SJSA1 (cell line): ENCODE results near the gene MFAP2. TPM values are rescaled to one million over a fixed set of nuclear protein-coding genes. Genes with fewer than 3 reads are reported as not detected.
"Not testable (repeated sequence)": the region's sequence is repeated elsewhere in the genome, so short reads cannot be mapped to it uniquely, and the experiment has no call there.

Experiments
- DNase-seq, 2 experiments: peaks; one replicate each; pipeline ENCODE4 v3.0.0-alpha.2; 2015 to 2020; ENCODE audit warnings: low spot score in 2 of 2, low read depth in 1 of 2
- H3K27ac ChIP-seq: fragments of 250-450 bp; sonication (Bioruptor Pico); 2 replicates; pipeline ENCODE4 v1.5.1; 2020; ENCODE audit warnings: mild to moderate bottlenecking, moderate library complexity
- H3K27me3 ChIP-seq: fragments of 250-450 bp; sonication (Bioruptor Pico); replicated peaks from 2 replicates; pipeline ENCODE4 v1.5.1; 2020; ENCODE audit warnings: mild to moderate bottlenecking, moderate library complexity
- H3K36me3 ChIP-seq: fragments of 250-450 bp; sonication (Bioruptor Pico); 2 replicates; pipeline ENCODE4 v1.5.1; 2020; ENCODE audit warnings: mild to moderate bottlenecking
- H3K4me1 ChIP-seq: fragments of 250-450 bp; sonication (Bioruptor Pico); replicated peaks from 2 replicates; pipeline ENCODE4 v1.6.1; 2021; ENCODE audit warnings: mild to moderate bottlenecking
- H3K4me3 ChIP-seq: fragments of 250-450 bp; sonication (Bioruptor Pico); 2 replicates; pipeline ENCODE4 v1.5.1; 2020; ENCODE audit warnings: mild to moderate bottlenecking
- H3K9me3 ChIP-seq: fragments of 250-450 bp; sonication (Bioruptor Pico); replicated peaks from 2 replicates; pipeline ENCODE4 v1.5.1; 2020; ENCODE audit warnings: mild to moderate bottlenecking
- total RNA-seq: library from RNA; depleted of rRNA; stranded (reverse); fragments of >200 nt; shearing (Covaris generic); gene quantifications from 2 replicates; pipeline ENCODE4 v1.2.3, GENCODE V29; 2014

The MFAP2 gene
- total RNA-seq, 1 experiment from 2014 or later = 9.3 TPM

- Histone ChIP-seq H3K27ac (no peak overlapping the region), H3K36me3 (no peaks in the 10 kb centered on the region), H3K27me3 (no peaks in the 10 kb centered on the region)
Observed at GRCh38 chr1:16970132-16970910, 10.1 kb downstream of the MFAP2 start.

GRCh38 chr1:16969651-16970050, 10.8 kb downstream of the MFAP2 start:
- Histone ChIP-seq H3K27ac (no peak overlapping the region), H3K4me3 (no peak overlapping the region), H3K9me3 (no peaks in the 10 kb centered on the region), H3K4me1 (peaks cover 14% of the 10 kb centered on the region), H3K27me3 (no peaks in the 10 kb centered on the region), H3K36me3 (no peaks in the 10 kb centered on the region)
- no peak for DNase-seq

More at GRCh38 chr1:16970132-16970910, 10.1 kb downstream of the MFAP2 start:
- Histone ChIP-seq H3K9me3 (no peaks in the 10 kb centered on the region), H3K4me1 (peaks cover 14% of the 10 kb centered on the region), H3K4me3 (no peak overlapping the region)
- no peak for DNase-seq

- Histone ChIP-seq H3K27me3 (no peaks in the 10 kb centered on the region), H3K36me3 (no peaks in the 10 kb centered on the region), H3K9me3 (no peaks in the 10 kb centered on the region), H3K4me3 (no peak overlapping the region), H3K27ac (no peak overlapping the region), H3K4me1 (peaks cover 14% of the 10 kb centered on the region)
- DNase-seq = no peak
Observed at GRCh38 chr1:16969057-16969611, 11.3 kb downstream of the MFAP2 start.

- Histone ChIP-seq H3K27ac (no peak overlapping the region), H3K36me3 (no peaks in the 10 kb centered on the region), H3K27me3 (no peaks in the 10 kb centered on the region), H3K9me3 (no peaks in the 10 kb centered on the region), H3K4me3 (no peak overlapping the region), H3K4me1 (peaks cover 14% of the 10 kb centered on the region)
- no peak for DNase-seq
Observed at GRCh38 chr1:16968372-16968771, 12.0 kb downstream of the MFAP2 start.

GRCh38 chr1:16967962-16968361, 12.5 kb downstream of the MFAP2 start:
- Histone ChIP-seq H3K4me1 (peaks cover 14% of the 10 kb centered on the region), H3K4me3 (no peak overlapping the region), H3K9me3 (no peaks in the 10 kb centered on the region), H3K27me3 (no peaks in the 10 kb centered on the region), H3K36me3 (no peaks in the 10 kb centered on the region), H3K27ac (no peak overlapping the region)
- DNase-seq = no peak

GRCh38 chr1:16967095-16967575, 13.3 kb downstream of the MFAP2 start:
- Histone ChIP-seq H3K9me3 (no peaks in the 10 kb centered on the region), H3K27ac (no peak overlapping the region), H3K36me3 (no peaks in the 10 kb centered on the region), H3K27me3 (no peaks in the 10 kb centered on the region), H3K4me1 (peaks cover 14% of the 10 kb centered on the region), H3K4me3 (no peak overlapping the region)
- DNase-seq = peak; percentile 75 to 77

GRCh38 chr1:16966282-16966681, 14.1 kb downstream of the MFAP2 start:
- no peak overlapping the region for H3K4me3 ChIP-seq
- H3K36me3 ChIP-seq = no peaks in the 10 kb centered on the region
- no peaks in the 10 kb centered on the region for H3K27me3 ChIP-seq
- DNase-seq = no peak
- peaks cover 11% of the 10 kb centered on the region for H3K4me1 ChIP-seq
- no peaks in the 10 kb centered on the region; the same call in 1 of the 2 replicates for H3K9me3 ChIP-seq
- H3K27ac ChIP-seq = no peak overlapping the region

GRCh38 chr1:16965486-16966067, 14.8 kb downstream of the MFAP2 start:
- no peaks in the 10 kb centered on the region for H3K27me3 ChIP-seq
- no peak overlapping the region for H3K27ac ChIP-seq
- H3K9me3 ChIP-seq = no peaks in the 10 kb centered on the region; the same call in 1 of the 2 replicates
- DNase-seq = no peak
- H3K4me1 ChIP-seq = peaks cover 17% of the 10 kb centered on the region
- no peaks in the 10 kb centered on the region for H3K36me3 ChIP-seq
- no peak overlapping the region for H3K4me3 ChIP-seq

- H3K36me3 ChIP-seq, H3K4me3 ChIP-seq, DNase-seq, H3K9me3 ChIP-seq, H3K27ac ChIP-seq, H3K27me3 ChIP-seq: not testable (repeated sequence)
- peaks cover 23% of the 10 kb centered on the region for H3K4me1 ChIP-seq
Observed at GRCh38 chr1:16964169-16964568, 16.3 kb downstream of the MFAP2 start.

GRCh38 chr1:16961297-16962133, 18.9 kb downstream of the MFAP2 start:
- H3K9me3 ChIP-seq = no peaks in the 10 kb centered on the region; the same call in 1 of the 2 replicates
- no peak overlapping the region for H3K27ac ChIP-seq
- H3K4me3 ChIP-seq = peak overlapping the region; percentile 44; the same call in 1 of the 2 replicates
- peaks cover 12% of the 10 kb centered on the region; the same call in 1 of the 2 replicates for H3K4me1 ChIP-seq
- H3K36me3 ChIP-seq = no peaks in the 10 kb centered on the region
- H3K27me3 ChIP-seq = no peaks in the 10 kb centered on the region
- no peak for DNase-seq

- peak; percentile 48 to 87 for DNase-seq
- H3K4me3 ChIP-seq = peak overlapping the region; percentile 44
- H3K27ac ChIP-seq = no peak overlapping the region
- H3K27me3 ChIP-seq = no peaks in the 10 kb centered on the region
- H3K36me3 ChIP-seq = no peaks in the 10 kb centered on the region
- H3K4me1 ChIP-seq = peaks cover 12% of the 10 kb centered on the region; the same call in 1 of the 2 replicates
- no peaks in the 10 kb centered on the region; the same call in 1 of the 2 replicates for H3K9me3 ChIP-seq
Observed at GRCh38 chr1:16960560-16961296, 19.7 kb downstream of the MFAP2 start.

GRCh38 chr1:16958475-16958874, 21.9 kb downstream of the MFAP2 start:
- Histone ChIP-seq H3K4me1 (peaks cover 12% of the 10 kb centered on the region; the same call in 1 of the 2 replicates), H3K27ac (no peak overlapping the region), H3K27me3 (no peaks in the 10 kb centered on the region), H3K9me3 (no peaks in the 10 kb centered on the region; the same call in 1 of the 2 replicates), H3K36me3 (no peaks in the 10 kb centered on the region), H3K4me3 (no peak overlapping the region)
- no peak for DNase-seq

- Histone ChIP-seq H3K4me3 (no peak overlapping the region), H3K27me3 (no peaks in the 10 kb centered on the region), H3K36me3 (no peaks in the 10 kb centered on the region), H3K9me3 (no peaks in the 10 kb centered on the region; the same call in 1 of the 2 replicates), H3K27ac (no peak overlapping the region), H3K4me1 (peaks cover 12% of the 10 kb centered on the region; the same call in 1 of the 2 replicates)
- DNase-seq = no peak
Observed at GRCh38 chr1:16957731-16958130, 22.7 kb downstream of the MFAP2 start.
